PC-3 (cell line): ENCODE measurements around the gene EPM2A.

ENCODE experiments used
- CTCF ChIP-seq: fragments of 300-600 bp; sonication (generic); conservative IDR thresholded peaks from 2 replicates; pipeline ENCODE4 v1.5.1; 2017; ENCODE audit warnings: antibody characterized with exemption, low read depth, mild to moderate bottlenecking, low read length
- EZH2phosphoT487 ChIP-seq: fragments of 300-600 bp; sonication (generic); IDR thresholded peaks from 2 replicates; pipeline ENCODE4 v1.6.1; 2018; ENCODE audit warnings: mild to moderate bottlenecking, antibody characterized with exemption, low read length, borderline replicate concordance

DNA sequence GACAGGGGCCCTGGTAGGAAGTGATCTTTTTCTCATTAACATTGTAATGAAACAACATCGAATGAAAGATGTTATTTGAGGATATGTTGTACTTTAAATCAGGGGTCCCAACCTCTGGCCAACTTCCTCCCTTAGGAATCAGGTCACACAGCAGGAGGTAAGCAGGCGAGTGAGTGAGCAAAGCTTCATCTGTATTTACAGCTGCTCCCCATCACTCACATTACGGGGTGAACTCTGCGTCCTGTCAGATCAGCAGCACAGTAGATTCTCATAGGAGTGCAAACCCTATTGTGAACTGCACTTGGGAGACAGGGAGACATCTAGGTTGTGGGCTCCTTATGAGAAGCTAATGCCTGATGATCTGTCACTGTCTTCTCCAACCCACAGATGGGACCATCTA lies 19.9 kb downstream of the EPM2A start:
- TF ChIP-seq CTCF: no peak
- no peak for TF ChIP-seq EZH2phosphoT487
